GM23338 (cell line): ENCODE results near the gene POLR3G. TPM values are rescaled to one million over a fixed set of nuclear protein-coding genes. Genes with fewer than 3 reads are reported as not detected.

Source experiments
- ATAC-seq: fragments of 200-7000 bp; cut with Tn5 transposase; 3 replicates; pipeline ENCODE4 v1.9.1; 2020
- DNase-seq: peaks from one replicate; pipeline ENCODE4 v3.0.0-alpha.2; 2015; ENCODE audit warnings: low spot score
- H2AFZ ChIP-seq: fragments of 200-600 bp; sonication (generic); 2 replicates; pipeline ENCODE4 v1.8.0; 2016; ENCODE audit warnings: antibody characterized with exemption, mild to moderate bottlenecking, moderate library complexity
- H3F3A ChIP-seq: fragments of 200-600 bp; sonication (generic); replicated peaks from 2 replicates; pipeline ENCODE4 v1.8.0; 2017; ENCODE audit warnings: antibody characterized with exemption, mixed run types, low read depth
- H3K27ac ChIP-seq: fragments of 200-600 bp; sonication (generic); 2 replicates; pipeline ENCODE4 v1.6.1; 2016; ENCODE audit warnings: low read depth
- H3K27me3 ChIP-seq: fragments of 200-600 bp; sonication (generic); 2 replicates; pipeline ENCODE4 v1.8.0; 2016; ENCODE audit warnings: mild to moderate bottlenecking, mixed run types, moderate library complexity; ENCODE audit not compliant: insufficient read depth
- H3K36me3 ChIP-seq: fragments of 200-600 bp; sonication (generic); 2 replicates; pipeline ENCODE4 v1.8.0; 2016; ENCODE audit warnings: mild to moderate bottlenecking; ENCODE audit not compliant: insufficient read depth
- H3K4me1 ChIP-seq: fragments of 200-600 bp; sonication (generic); 2 replicates; pipeline ENCODE4 v1.8.0; 2016; ENCODE audit warnings: mild to moderate bottlenecking, moderate library complexity; ENCODE audit not compliant: insufficient read depth
- H3K4me2 ChIP-seq: fragments of 200-600 bp; sonication (generic); 2 replicates; pipeline ENCODE4 v1.7.1; 2017; ENCODE audit warnings: mixed run types
- H3K4me3 ChIP-seq: fragments of 200-600 bp; sonication (generic); 2 replicates; pipeline ENCODE4 v1.6.1; 2016; ENCODE audit warnings: mixed run types
- H3K79me2 ChIP-seq: fragments of 200-600 bp; sonication (generic); replicated peaks from 2 replicates; pipeline ENCODE4 v1.8.0; 2017; ENCODE audit warnings: mild to moderate bottlenecking; ENCODE audit not compliant: insufficient read depth
- H3K9me2 ChIP-seq: fragments of 200-600 bp; sonication (generic); 2 replicates; pipeline ENCODE4 v1.8.0; 2017; ENCODE audit not compliant: insufficient read depth
- H4K20me1 ChIP-seq: fragments of 200-600 bp; sonication (generic); replicated peaks from 2 replicates; pipeline ENCODE4 v1.8.0; 2017; ENCODE audit warnings: mild to moderate bottlenecking; ENCODE audit not compliant: insufficient read depth
- H3K27ac Mint-ChIP-seq: 2 replicates; pipeline ENCODE4 v1.8.0; 2020; ENCODE audit warnings: inconsistent platforms, mild to moderate bottlenecking, moderate library complexity, mixed read lengths
- H3K27me3 Mint-ChIP-seq: 3 replicates; pipeline ENCODE4 v1.8.0; 2022; ENCODE audit warnings: low read depth, mild to moderate bottlenecking, moderate library complexity, mixed read lengths, inconsistent platforms; ENCODE audit not compliant: insufficient read depth, poor library complexity
- H3K36me3 Mint-ChIP-seq: 3 replicates; pipeline ENCODE4 v1.8.0; 2021; ENCODE audit warnings: low read depth, mild to moderate bottlenecking, inconsistent platforms, moderate library complexity, mixed read lengths
- H3K4me1 Mint-ChIP-seq: 3 replicates; pipeline ENCODE4 v1.8.0; 2020; ENCODE audit warnings: mild to moderate bottlenecking, inconsistent platforms, mixed read lengths
- H3K4me3 Mint-ChIP-seq: 3 replicates; pipeline ENCODE4 v1.8.0; 2021; ENCODE audit warnings: moderate library complexity, mild to moderate bottlenecking, inconsistent platforms, mixed read lengths
- H3K9me3 Mint-ChIP-seq: 3 replicates; pipeline ENCODE4 v1.8.0; 2020; ENCODE audit warnings: moderate library complexity, mild to moderate bottlenecking, inconsistent platforms, mixed read lengths
- CREB1 ChIP-seq: fragments of 250-450 bp; sonication (Bioruptor Pico); IDR thresholded peaks from 2 replicates; pipeline ENCODE4 v1.5.0; 2020; ENCODE audit warnings: low read depth, mild to moderate bottlenecking, moderate library complexity
- CTCF ChIP-seq, 2 experiments: fragments of 200-600 bp in 1 of 2; sonication (generic) in 1 of 2; conservative IDR thresholded peaks; 2 replicates each; pipeline versions ENCODE4 v1.5.1 to v1.6.1; 2016 to 2017; ENCODE audit warnings: antibody characterized with exemption in 2 of 2, low read depth in 2 of 2, mild to moderate bottlenecking in 2 of 2, moderate library complexity in 1 of 2
- EZH2 ChIP-seq: fragments of 200-600 bp; sonication (generic); IDR thresholded peaks from one replicate; pipeline ENCODE4 v1.8.0; 2017; ENCODE audit warnings: antibody characterized with exemption, mild to moderate bottlenecking, low read depth; ENCODE audit not compliant: unreplicated experiment
- EZH2phosphoT487 ChIP-seq: fragments of 200-600 bp; sonication (generic); IDR thresholded peaks from one replicate; pipeline ENCODE4 v1.8.1; 2018; ENCODE audit warnings: antibody characterized with exemption; ENCODE audit not compliant: unreplicated experiment
- JUNB ChIP-seq: IDR thresholded peaks from one replicate; pipeline ENCODE4 v1.6.1; 2016; ENCODE audit warnings: antibody characterized with exemption; ENCODE audit not compliant: unreplicated experiment
- NANOG ChIP-seq: IDR thresholded peaks from 2 replicates; pipeline ENCODE4 v1.6.1; 2016; ENCODE audit warnings: antibody characterized with exemption, borderline replicate concordance
- POLR2AphosphoS5 ChIP-seq: IDR thresholded peaks from 2 replicates; pipeline ENCODE4 v1.6.1; 2016; ENCODE audit warnings: antibody characterized with exemption, low read depth
- STAT1 ChIP-seq: IDR thresholded peaks from one replicate; pipeline ENCODE4 v1.6.1; 2016; ENCODE audit warnings: antibody characterized with exemption; ENCODE audit not compliant: unreplicated experiment
- ZNF114 ChIP-seq: fragments of 250-450 bp; sonication (Bioruptor Pico); IDR thresholded peaks from 2 replicates; pipeline ENCODE4 v1.5.0; 2020; ENCODE audit warnings: mild to moderate bottlenecking, moderate library complexity
- ZNF331 ChIP-seq: fragments of 250-450 bp; sonication (Bioruptor Pico); IDR thresholded peaks from 2 replicates; pipeline ENCODE4 v1.5.0; 2020; ENCODE audit warnings: low read depth, mild to moderate bottlenecking, moderate library complexity
- polyA plus RNA-seq: library from polyadenylated mRNA; unstranded; fragments of >200 nt; fragmentation: Nextera tagmentation; extraction: Ambion mirVana; gene quantifications from 2 replicates; pipeline ENCODE4 v1.2.1, GENCODE V29; 2016
- total RNA-seq: library from RNA; depleted of rRNA; stranded (reverse); fragments of >200 nt; shearing (Covaris generic); gene quantifications from 2 replicates; pipeline ENCODE4 v1.2.3, GENCODE V29; 2014
- TF ChIP-seq, protein P1 (sequence below): IDR thresholded peaks from one replicate; pipeline ENCODE4 v1.6.1; 2018; ENCODE audit warnings: antibody characterized with exemption; ENCODE audit not compliant: unreplicated experiment
- TF ChIP-seq, protein P2 (sequence below): fragments of 250-450 bp; sonication (Bioruptor Pico); IDR thresholded peaks from 2 replicates; pipeline ENCODE4 v1.5.0; 2020; ENCODE audit warnings: mild to moderate bottlenecking, moderate library complexity

Gene POLR3G
- total and polyA plus RNA-seq, 2 experiments from 2014 or later = 147 to 376 TPM

GRCh38 chr5:90473396-90474234, 1.0 kb upstream of the POLR3G start:
- peaks cover 15% of the 10 kb centered on the region for H3K36me3 Mint-ChIP-seq
- H3K9me3 Mint-ChIP-seq = no peaks in the 10 kb centered on the region; the same call in 2 of the 3 replicates
- Histone ChIP-seq H3K79me2 (peaks cover 40% of the 10 kb centered on the region), H3K4me3 (peak overlapping the region; percentile 83), H3K27ac (peak overlapping the region; percentile 67; the same call in 1 of the 2 replicates), H3K4me2 (peak overlapping the region; percentile 79), H2AFZ (peak overlapping the region; percentile 90), H3K9me2 (no peaks in the 10 kb centered on the region), H4K20me1 (no peaks in the 10 kb centered on the region), H3F3A (peaks cover 22% of the 10 kb centered on the region), H3K36me3 (no peaks in the 10 kb centered on the region), H3K27me3 (no peaks in the 10 kb centered on the region), H3K4me1 (peaks cover 29% of the 10 kb centered on the region)
- TF ChIP-seq EZH2phosphoT487 (no peak), EZH2 (no peak), NANOG (no peak), JUNB (no peak), ZNF331 (CRISPR knock-in tag) (no peak), POLR2AphosphoS5 (no peak), CREB1 (CRISPR knock-in tag) (no peak), STAT1 (no peak), CTCF (conservative IDR thresholded peaks at IDR 0.05; ENCODE audit: low read depth in 2 of 2) (no peak), ZNF114 (CRISPR knock-in tag) (no peak)
- TF ChIP-seq, protein P1, sequence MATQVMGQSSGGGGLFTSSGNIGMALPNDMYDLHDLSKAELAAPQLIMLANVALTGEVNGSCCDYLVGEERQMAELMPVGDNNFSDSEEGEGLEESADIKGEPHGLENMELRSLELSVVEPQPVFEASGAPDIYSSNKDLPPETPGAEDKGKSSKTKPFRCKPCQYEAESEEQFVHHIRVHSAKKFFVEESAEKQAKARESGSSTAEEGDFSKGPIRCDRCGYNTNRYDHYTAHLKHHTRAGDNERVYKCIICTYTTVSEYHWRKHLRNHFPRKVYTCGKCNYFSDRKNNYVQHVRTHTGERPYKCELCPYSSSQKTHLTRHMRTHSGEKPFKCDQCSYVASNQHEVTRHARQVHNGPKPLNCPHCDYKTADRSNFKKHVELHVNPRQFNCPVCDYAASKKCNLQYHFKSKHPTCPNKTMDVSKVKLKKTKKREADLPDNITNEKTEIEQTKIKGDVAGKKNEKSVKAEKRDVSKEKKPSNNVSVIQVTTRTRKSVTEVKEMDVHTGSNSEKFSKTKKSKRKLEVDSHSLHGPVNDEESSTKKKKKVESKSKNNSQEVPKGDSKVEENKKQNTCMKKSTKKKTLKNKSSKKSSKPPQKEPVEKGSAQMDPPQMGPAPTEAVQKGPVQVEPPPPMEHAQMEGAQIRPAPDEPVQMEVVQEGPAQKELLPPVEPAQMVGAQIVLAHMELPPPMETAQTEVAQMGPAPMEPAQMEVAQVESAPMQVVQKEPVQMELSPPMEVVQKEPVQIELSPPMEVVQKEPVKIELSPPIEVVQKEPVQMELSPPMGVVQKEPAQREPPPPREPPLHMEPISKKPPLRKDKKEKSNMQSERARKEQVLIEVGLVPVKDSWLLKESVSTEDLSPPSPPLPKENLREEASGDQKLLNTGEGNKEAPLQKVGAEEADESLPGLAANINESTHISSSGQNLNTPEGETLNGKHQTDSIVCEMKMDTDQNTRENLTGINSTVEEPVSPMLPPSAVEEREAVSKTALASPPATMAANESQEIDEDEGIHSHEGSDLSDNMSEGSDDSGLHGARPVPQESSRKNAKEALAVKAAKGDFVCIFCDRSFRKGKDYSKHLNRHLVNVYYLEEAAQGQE = no peak
- TF ChIP-seq, protein P2, sequence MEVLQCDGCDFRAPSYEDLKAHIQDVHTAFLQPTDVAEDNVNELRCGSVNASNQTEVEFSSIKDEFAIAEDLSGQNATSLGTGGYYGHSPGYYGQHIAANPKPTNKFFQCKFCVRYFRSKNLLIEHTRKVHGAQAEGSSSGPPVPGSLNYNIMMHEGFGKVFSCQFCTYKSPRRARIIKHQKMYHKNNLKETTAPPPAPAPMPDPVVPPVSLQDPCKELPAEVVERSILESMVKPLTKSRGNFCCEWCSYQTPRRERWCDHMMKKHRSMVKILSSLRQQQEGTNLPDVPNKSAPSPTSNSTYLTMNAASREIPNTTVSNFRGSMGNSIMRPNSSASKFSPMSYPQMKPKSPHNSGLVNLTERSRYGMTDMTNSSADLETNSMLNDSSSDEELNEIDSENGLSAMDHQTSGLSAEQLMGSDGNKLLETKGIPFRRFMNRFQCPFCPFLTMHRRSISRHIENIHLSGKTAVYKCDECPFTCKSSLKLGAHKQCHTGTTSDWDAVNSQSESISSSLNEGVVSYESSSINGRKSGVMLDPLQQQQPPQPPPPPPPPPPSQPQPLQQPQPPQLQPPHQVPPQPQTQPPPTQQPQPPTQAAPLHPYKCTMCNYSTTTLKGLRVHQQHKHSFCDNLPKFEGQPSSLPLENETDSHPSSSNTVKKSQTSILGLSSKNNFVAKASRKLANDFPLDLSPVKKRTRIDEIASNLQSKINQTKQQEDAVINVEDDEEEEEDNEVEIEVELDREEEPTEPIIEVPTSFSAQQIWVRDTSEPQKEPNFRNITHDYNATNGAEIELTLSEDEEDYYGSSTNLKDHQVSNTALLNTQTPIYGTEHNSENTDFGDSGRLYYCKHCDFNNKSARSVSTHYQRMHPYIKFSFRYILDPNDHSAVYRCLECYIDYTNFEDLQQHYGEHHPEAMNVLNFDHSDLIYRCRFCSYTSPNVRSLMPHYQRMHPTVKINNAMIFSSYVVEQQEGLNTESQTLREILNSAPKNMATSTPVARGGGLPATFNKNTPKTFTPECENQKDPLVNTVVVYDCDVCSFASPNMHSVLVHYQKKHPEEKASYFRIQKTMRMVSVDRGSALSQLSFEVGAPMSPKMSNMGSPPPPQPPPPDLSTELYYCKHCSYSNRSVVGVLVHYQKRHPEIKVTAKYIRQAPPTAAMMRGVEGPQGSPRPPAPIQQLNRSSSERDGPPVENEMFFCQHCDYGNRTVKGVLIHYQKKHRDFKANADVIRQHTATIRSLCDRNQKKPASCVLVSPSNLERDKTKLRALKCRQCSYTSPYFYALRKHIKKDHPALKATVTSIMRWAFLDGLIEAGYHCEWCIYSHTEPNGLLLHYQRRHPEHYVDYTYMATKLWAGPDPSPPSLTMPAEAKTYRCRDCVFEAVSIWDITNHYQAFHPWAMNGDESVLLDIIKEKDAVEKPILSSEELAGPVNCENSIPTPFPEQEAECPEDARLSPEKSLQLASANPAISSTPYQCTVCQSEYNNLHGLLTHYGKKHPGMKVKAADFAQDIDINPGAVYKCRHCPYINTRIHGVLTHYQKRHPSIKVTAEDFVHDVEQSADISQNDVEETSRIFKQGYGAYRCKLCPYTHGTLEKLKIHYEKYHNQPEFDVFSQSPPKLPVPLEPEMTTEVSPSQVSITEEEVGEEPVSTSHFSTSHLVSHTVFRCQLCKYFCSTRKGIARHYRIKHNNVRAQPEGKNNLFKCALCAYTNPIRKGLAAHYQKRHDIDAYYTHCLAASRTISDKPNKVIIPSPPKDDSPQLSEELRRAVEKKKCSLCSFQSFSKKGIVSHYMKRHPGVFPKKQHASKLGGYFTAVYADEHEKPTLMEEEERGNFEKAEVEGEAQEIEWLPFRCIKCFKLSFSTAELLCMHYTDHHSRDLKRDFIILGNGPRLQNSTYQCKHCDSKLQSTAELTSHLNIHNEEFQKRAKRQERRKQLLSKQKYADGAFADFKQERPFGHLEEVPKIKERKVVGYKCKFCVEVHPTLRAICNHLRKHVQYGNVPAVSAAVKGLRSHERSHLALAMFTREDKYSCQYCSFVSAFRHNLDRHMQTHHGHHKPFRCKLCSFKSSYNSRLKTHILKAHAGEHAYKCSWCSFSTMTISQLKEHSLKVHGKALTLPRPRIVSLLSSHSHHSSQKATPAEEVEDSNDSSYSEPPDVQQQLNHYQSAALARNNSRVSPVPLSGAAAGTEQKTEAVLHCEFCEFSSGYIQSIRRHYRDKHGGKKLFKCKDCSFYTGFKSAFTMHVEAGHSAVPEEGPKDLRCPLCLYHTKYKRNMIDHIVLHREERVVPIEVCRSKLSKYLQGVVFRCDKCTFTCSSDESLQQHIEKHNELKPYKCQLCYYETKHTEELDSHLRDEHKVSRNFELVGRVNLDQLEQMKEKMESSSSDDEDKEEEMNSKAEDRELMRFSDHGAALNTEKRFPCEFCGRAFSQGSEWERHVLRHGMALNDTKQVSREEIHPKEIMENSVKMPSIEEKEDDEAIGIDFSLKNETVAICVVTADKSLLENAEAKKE (CRISPR knock-in tag) = no peak
- H3K27ac Mint-ChIP-seq = peak overlapping the region; percentile 93
- ATAC-seq (peak; percentile 21), DNase-seq (peak; percentile 75)
- H3K4me3 Mint-ChIP-seq = peak overlapping the region; percentile 97
- peaks cover 41% of the 10 kb centered on the region for H3K4me1 Mint-ChIP-seq
- H3K27me3 Mint-ChIP-seq = peaks cover 16% of the 10 kb centered on the region
